HG02642 (cell line): ENCODE data around the gene CDK11A.
"Not testable (repeated sequence)": the region's sequence is repeated elsewhere in the genome, so short reads cannot be mapped to it uniquely, and the experiment has no call there.

Experiments used
- ATAC-seq: cut with Tn5 transposase; IDR thresholded peaks from one replicate; pipeline ENCODE4 v1.9.1; 2021; ENCODE audit warnings: mild to moderate bottlenecking; ENCODE audit not compliant: unreplicated experiment, poor library complexity

CDK11A gene

DNA sequence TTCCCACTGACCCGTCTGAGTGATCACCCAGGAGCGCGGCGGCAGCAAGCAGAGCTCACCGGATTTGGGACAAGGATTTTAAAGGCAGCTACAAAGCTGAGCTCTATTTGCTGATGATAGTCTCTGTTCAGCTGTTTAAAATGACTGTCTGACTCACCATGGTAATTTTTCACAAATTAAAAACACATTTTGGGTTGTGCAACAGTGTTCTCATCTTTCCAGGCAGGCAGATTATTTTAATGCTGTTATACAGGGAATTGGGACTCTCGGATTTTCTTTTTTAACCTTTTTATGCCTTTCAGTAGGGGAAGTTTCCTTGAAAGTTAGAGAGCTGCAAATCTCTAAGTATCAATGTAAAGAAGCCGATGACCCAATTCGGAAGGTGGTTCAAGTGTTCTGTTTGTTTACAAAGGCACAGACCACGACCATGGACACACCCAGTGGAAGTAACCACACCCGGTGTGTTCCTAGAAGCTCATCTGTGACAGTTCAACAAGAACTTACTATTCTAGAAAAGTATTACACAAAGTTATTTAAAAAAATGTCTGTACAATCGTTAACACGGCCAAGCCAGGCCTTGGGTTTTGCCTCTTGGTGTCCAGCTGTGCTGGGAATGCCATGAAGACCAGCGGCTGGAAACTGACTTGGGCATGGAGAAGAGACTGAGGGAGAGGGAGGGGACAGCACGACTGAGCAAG is 4.3 kb upstream of the CDK11A start:
- ATAC-seq = not testable (repeated sequence)

GRCh38 chr1:1727131-1727651 is 3.0 kb upstream of the CDK11A start:
- ATAC-seq = not testable (repeated sequence)

DNA sequence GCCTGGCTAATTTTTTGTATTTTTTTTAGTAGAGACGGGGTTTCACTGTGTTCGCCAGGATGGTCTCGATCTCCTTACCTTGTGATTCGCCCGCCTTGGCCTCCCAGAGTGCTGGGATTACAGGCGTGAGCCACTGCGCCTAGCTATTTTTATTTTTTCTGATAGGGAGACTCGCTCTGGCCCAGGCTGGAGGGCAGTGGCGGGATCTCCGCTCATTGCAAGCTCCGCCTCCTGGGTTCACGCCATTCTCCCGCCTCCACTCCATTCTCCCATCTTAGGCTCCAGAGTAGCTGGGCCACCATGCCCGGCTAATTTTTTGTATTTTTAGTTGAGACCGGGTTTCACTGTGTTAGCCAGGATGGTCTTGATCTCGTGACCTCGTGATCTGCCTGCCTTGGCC is 1.9 kb upstream of the CDK11A start:
- not testable (repeated sequence) for ATAC-seq

GRCh38 chr1:1721201-1721600 is 3.0 kb downstream of the CDK11A start:
- ATAC-seq = no peak

GRCh38 chr1:1715109-1715883 is 8.9 kb downstream of the CDK11A start:
- ATAC-seq = not testable (repeated sequence)

GRCh38 chr1:1707897-1708296 is 16.3 kb downstream of the CDK11A start:
- not testable (repeated sequence) for ATAC-seq

- ATAC-seq = not testable (repeated sequence)
These were observed 16.9 kb downstream of the CDK11A start for GRCh38 chr1:1707241-1707640.

- not testable (repeated sequence) for ATAC-seq
These were observed 18.5 kb downstream of the CDK11A start for GRCh38 chr1:1705623-1706022.

GRCh38 chr1:1704284-1704957 is 19.7 kb downstream of the CDK11A start:
- ATAC-seq = not testable (repeated sequence)

GRCh38 chr1:1703796-1704195 is 20.4 kb downstream of the CDK11A start:
- no peak for ATAC-seq

DNA sequence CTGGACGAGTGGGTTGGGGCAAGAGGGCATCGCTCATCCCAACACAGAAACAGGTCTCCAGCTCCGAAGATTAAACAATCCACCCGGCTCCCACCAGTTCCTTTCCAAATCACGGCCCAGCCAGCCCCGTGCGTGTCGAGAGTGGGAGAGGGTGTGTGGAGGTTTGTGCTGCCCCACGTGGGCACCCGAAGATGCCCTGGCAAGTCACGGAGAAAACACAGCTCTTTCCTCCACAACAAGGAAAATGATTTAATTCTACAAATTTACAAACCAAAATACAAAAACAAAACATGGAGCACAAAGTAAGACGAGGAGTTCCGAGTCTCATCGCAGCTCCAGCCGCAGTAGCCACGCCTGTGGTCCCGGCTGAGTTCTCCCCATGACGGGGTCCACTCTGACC is 21.7 kb downstream of the CDK11A start:
- ATAC-seq = not testable (repeated sequence)

DNA sequence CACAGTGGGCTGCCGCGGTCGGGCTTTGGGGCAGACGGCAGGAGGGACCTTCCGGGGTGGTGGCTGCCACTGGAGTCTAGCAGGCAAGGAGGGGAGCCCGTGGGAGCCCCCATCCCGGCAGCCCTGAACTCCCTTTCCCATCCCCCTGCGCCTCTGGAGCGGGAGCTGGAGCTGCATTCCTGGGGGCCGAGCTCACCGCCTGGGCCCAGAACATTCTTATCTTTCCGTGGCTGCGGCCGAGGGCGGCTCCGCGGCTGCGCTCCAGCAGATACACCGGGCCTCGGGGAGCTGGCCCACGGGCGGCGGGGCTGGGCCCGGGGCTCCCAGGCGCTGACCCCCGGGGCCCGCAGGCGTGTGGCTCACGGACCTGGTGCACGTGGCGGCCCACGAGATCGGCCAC is 23.6 kb downstream of the CDK11A start:
- not testable (repeated sequence) for ATAC-seq

- ATAC-seq = not testable (repeated sequence)
These were observed 24.1 kb downstream of the CDK11A start for GRCh38 chr1:1700067-1700466.

DNA sequence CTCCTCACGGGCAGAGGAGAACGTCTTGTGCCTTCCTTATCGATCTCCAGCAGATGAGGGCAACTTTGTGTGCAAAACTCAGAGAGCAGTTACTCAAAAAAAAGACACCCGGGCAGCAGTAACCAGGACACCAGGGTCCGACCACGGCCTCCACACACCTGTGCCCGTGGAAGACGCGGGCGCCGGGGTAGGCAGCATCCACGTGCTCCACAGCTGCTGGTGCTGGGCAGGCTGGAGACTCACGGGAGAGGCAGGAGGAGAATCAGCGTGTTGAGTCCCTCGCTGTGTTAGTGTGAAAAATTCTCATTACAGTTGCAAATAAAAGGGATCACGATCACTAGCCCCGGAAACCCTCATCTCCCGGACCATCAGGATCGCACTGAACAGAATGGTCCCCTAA is 25.1 kb downstream of the CDK11A start:
- ATAC-seq = not testable (repeated sequence)

GRCh38 chr1:1697358-1698183 is 26.6 kb downstream of the CDK11A start:
- ATAC-seq = not testable (repeated sequence)

DNA sequence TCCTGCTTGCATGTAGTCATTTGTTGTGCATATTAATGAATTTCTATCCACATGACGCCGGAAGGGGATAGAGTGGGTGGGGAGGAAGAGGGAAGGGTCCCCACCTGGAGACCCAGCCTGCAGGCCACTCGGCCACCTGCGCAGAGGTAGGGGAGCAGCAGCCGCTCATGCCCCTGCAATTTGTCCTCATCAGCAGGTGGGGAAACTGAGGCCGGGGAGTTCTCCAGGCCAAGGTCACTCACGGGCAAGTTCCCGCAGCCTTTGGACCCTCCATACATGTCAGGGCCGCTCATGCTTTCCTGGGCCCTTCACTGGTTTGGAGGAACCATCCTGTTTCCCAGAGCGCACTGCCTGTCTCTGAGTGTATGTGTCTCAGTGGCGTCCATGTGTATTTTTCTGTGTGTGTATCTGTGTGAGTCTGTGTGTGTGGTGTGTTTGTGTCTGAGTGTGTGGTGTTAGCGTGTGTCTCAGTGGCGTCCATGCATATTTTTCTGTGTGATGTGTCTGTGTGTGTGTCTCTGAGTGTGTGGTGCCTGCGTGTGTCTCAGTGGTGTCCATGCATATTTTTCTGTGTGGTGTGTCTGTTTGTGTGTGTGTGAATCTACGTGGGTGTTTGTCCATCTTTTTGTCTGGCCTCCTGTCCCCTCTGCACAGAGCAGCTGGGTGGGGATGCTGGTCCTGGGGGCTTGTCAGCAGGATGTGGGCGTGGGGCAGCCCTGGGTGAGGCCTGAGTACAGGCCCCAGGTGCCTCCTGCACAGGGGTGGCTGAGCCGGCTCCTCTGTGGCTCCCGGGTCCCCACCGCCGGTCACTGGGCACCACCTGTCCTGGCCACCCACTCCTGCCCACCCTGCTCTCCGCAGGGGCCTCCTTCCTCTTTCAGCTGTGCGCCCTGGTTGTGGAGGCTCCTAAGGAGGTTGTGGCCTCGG is 27.5 kb downstream of the CDK11A start:
- not testable (repeated sequence) for ATAC-seq

DNA sequence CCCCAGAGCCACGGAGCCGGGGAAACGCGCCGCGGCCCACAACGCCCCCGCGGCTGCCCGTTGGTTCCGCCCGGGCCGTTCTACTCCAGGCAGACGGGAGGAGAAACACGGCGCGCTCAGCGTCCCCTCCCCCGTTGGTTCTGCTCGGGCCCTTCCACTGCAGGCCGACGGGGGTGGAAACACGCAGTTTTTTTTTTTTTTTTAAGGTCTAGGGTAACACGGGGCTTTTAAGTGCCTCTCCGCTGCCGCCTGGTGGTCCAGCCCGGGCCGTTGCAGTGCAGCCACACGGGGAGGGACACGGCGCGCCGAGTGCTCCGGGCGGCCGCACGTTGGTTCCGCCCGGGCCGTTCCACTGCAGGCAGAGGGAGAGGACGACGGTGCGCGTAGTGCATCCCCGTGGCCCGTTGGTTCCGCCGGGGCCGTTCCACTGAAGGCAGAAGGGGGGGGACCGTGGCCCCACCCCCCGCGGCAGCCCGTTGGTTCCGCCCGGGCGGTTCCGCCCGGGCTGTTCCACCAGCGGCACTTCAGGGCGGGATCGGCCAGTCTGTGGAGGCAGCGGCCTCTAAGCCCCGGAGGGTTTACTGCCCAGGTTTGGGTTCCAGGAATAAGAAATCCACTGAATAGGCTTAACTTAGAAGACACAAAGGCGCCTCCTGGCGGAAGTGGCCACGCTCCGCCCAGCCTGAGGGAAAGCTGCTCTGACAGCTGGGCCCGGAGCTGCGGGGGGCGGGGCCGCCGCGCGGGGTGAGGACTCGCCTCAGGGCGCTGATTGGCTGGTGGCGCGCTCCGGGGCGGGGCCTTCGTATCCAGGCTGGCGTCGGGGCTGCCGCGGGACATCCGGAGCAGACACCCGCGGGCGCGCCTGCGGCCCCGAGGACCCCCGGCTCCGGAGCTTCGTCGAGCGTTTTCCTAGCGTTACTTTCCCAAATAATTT is 31.2 kb downstream of the CDK11A start, which contains the start of gene SLC35E2B:
Gene SLC35E2B, minus strand, starts transcription at position 82 of the 934 bp plus-strand sequence. CDS start 16,096 bp downstream, outside the sequence.
- ATAC-seq = peak; percentile 79

DNA sequence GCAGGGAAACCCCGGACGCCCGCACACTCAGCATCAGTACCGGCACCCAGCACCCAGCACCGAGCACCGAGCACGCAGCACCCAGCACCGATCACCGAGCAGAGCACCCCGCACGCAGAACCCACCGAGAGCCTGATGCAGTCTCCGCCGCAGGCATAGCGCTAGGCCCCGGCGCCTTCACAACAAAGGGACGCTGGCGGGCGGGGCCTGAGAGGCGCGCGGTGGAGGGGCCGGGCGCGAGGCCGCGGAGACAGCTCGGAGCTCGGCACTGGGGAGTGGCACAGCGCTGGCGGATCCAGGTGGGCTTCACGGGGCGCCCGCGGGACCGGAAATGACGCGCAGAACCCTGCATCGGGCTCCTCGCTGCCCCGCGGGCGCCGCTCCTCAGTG is 31.8 kb downstream of the CDK11A start:
- not testable (repeated sequence) for ATAC-seq
